Measurements from ENCODE around the gene FNDC1.

The FNDC1 gene

DNA sequence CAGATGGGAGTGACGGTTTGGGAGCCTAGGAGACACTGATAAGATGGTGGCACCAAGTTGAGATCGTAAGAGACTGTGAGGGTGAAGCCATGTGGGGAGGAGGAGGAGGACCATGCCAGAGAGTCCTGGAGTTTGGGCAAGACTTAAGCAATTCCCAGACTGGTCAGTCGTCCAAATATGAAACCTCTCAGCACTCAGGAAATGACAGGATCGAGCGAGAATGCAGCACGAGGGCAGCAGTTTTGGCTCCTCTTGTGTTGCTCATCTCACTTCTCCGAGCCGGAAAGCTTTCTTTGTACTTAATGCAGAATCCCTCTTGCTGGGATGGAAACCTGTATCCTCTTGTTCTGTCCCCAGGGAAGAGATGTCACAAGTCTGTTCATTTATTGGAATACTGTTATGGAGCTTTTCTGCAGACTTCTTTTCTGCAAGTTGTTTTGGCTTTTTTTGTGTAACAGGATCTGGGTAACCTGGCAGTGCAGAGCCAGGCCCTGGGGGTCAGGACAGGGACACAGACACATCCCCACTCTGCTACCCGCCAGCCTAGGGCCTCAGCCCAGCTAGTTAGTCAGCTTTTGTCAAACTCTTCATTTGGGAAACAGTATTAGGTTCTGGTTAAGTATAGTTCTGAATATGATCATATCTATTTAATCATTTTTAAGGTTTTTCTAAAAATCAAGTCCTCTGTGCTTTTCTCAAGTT lies 34.3 kb downstream of the FNDC1 start:
- Histone ChIP-seq H3K4me2 (ENCODE audit: low read length) (no peak overlapping the region), H3K4me3 (ENCODE audit: low read depth, low read length, poor library complexity, severe bottlenecking) (no peak overlapping the region), H3K9ac (ENCODE audit: low read length) (no peak overlapping the region), H2AFZ (ENCODE audit: low read length) (no peak overlapping the region), H3K36me3 (ENCODE audit: insufficient read depth, low read length) (no peaks in the 10 kb centered on the region), H3K9me3 (ENCODE audit: low read length) (no peaks in the 10 kb centered on the region), H3K27me3 (ENCODE audit: insufficient read depth, low read length) (no peaks in the 10 kb centered on the region), H3F3A (ENCODE audit: insufficient read depth, low read length) (no peaks in the 10 kb centered on the region), H4K20me1 (ENCODE audit: insufficient read depth, low read length) (no peaks in the 10 kb centered on the region), H3K4me1 (ENCODE audit: insufficient read depth, low read length, severe bottlenecking) (no peaks in the 10 kb centered on the region), H3K9me2 (ENCODE audit: low read depth, low read length) (no peaks in the 10 kb centered on the region), H3K79me2 (ENCODE audit: insufficient read depth, low read length) (no peaks in the 10 kb centered on the region), H3K27ac (ENCODE audit: low read depth, low read length, poor library complexity, severe bottlenecking) (no peak overlapping the region)
- TF ChIP-seq, protein P1, sequence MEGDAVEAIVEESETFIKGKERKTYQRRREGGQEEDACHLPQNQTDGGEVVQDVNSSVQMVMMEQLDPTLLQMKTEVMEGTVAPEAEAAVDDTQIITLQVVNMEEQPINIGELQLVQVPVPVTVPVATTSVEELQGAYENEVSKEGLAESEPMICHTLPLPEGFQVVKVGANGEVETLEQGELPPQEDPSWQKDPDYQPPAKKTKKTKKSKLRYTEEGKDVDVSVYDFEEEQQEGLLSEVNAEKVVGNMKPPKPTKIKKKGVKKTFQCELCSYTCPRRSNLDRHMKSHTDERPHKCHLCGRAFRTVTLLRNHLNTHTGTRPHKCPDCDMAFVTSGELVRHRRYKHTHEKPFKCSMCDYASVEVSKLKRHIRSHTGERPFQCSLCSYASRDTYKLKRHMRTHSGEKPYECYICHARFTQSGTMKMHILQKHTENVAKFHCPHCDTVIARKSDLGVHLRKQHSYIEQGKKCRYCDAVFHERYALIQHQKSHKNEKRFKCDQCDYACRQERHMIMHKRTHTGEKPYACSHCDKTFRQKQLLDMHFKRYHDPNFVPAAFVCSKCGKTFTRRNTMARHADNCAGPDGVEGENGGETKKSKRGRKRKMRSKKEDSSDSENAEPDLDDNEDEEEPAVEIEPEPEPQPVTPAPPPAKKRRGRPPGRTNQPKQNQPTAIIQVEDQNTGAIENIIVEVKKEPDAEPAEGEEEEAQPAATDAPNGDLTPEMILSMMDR (IDR thresholded peaks at IDR 0.05; ENCODE audit: low read length) = no peak
- no peak for TF ChIP-seq EZH2 (IDR thresholded peaks at IDR 0.05; ENCODE audit: borderline replicate concordance, low read length)

DNA sequence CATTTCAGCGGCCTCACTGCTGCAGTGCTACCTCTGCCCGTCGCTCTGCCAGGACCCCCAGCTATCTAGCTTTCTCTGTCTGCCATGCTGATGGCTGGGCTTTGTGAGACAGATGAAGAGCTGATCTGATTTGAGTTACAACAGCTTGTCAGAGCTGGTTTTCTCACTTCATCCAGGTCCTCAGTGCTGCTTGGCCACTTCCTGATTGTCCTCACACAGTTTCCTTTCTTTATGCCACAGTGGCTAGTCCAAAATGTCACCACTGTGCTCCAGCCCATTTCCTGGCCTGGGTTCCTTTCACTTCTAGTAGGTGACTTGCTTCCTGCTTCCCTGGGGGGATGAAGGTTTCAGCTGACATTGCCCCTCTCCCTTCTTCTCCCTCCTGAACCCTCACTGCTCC lies 35.4 kb downstream of the FNDC1 start:
- no peaks in the 10 kb centered on the region for H4K20me1 ChIP-seq (ENCODE audit: insufficient read depth, low read length)
- no peaks in the 10 kb centered on the region for H3K36me3 ChIP-seq (ENCODE audit: insufficient read depth, low read length)
- no peaks in the 10 kb centered on the region for H3K9me3 ChIP-seq (ENCODE audit: low read length)
- no peaks in the 10 kb centered on the region for H3K27me3 ChIP-seq (ENCODE audit: insufficient read depth, low read length)
- no peaks in the 10 kb centered on the region for H3K4me1 ChIP-seq (ENCODE audit: insufficient read depth, low read length, severe bottlenecking)
- H2AFZ ChIP-seq (ENCODE audit: low read length) = no peak overlapping the region
- no peaks in the 10 kb centered on the region for H3F3A ChIP-seq (ENCODE audit: insufficient read depth, low read length)
- H3K27ac ChIP-seq (ENCODE audit: low read depth, low read length, poor library complexity, severe bottlenecking) = no peak overlapping the region
- no peak overlapping the region for H3K4me3 ChIP-seq (ENCODE audit: low read depth, low read length, poor library complexity, severe bottlenecking)
- no peaks in the 10 kb centered on the region for H3K9me2 ChIP-seq (ENCODE audit: low read depth, low read length)
- no peaks in the 10 kb centered on the region for H3K79me2 ChIP-seq (ENCODE audit: insufficient read depth, low read length)
- no peak overlapping the region for H3K4me2 ChIP-seq (ENCODE audit: low read length)
- no peak overlapping the region for H3K9ac ChIP-seq (ENCODE audit: low read length)
- TF ChIP-seq, protein P1 (IDR thresholded peaks at IDR 0.05; ENCODE audit: low read length) = no peak
- no peak for TF ChIP-seq EZH2 (IDR thresholded peaks at IDR 0.05; ENCODE audit: borderline replicate concordance, low read length)

DNA sequence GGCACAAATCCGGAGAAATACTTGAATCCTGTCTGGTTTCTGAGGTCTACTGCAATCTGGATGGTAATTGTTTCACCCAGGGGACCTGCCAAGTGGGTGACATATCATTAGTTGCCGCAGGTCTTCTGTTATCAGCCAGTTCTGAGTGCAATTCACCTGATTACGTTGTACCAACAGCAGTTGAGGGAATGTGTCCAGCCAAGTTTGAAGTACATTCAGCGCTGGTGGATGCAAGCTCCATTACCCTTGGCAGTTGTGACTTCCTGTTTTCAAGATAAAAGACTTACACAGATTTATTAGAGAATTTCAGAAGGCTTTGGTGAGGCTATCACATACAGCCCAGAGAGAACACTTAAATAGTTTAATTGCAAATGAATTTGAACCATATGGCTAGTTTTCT lies 42.8 kb downstream of the FNDC1 start:
- H3K79me2 ChIP-seq (ENCODE audit: insufficient read depth, low read length) = no peaks in the 10 kb centered on the region
- no peak overlapping the region for H2AFZ ChIP-seq (ENCODE audit: low read length)
- no peak overlapping the region for H3K4me3 ChIP-seq (ENCODE audit: low read depth, low read length, poor library complexity, severe bottlenecking)
- no peaks in the 10 kb centered on the region for H3K9me3 ChIP-seq (ENCODE audit: low read length)
- H3K9me2 ChIP-seq (ENCODE audit: low read depth, low read length) = no peaks in the 10 kb centered on the region
- no peak overlapping the region for H3K9ac ChIP-seq (ENCODE audit: low read length)
- H3K36me3 ChIP-seq (ENCODE audit: insufficient read depth, low read length) = no peaks in the 10 kb centered on the region
- no peak overlapping the region for H3K27ac ChIP-seq (ENCODE audit: low read depth, low read length, poor library complexity, severe bottlenecking)
- no peaks in the 10 kb centered on the region for H3F3A ChIP-seq (ENCODE audit: insufficient read depth, low read length)
- no peak for TF ChIP-seq EZH2 (IDR thresholded peaks at IDR 0.05; ENCODE audit: borderline replicate concordance, low read length)
- TF ChIP-seq, protein P1 (IDR thresholded peaks at IDR 0.05; ENCODE audit: low read length) = no peak
- no peak overlapping the region for H3K4me2 ChIP-seq (ENCODE audit: low read length)
- no peaks in the 10 kb centered on the region for H4K20me1 ChIP-seq (ENCODE audit: insufficient read depth, low read length)
- H3K4me1 ChIP-seq (ENCODE audit: insufficient read depth, low read length, severe bottlenecking) = no peaks in the 10 kb centered on the region
- peaks cover 13% of the 10 kb centered on the region; the same call in 1 of the 2 replicates for H3K27me3 ChIP-seq (ENCODE audit: insufficient read depth, low read length)
